ENCODE data around the gene TCEA3. TPM values are rescaled to one million over a fixed set of nuclear protein-coding genes. Genes with fewer than 3 reads are reported as not detected.

Gene TCEA3
- total RNA-seq, 1 donor from 2014 or later, result 4.8 TPM

Other genes with a start within 250 kb of the TCEA3 start
- gene HTR1D, start 207.2 kb downstream of the TCEA3 start, total RNA-seq, result not detected
- 160 TPM for gene HNRNPR, start 80.5 kb downstream of the TCEA3 start, total RNA-seq
- gene ZNF436, start 54.9 kb downstream of the TCEA3 start, total RNA-seq, result 95.8 TPM
- gene ASAP3, start 59.4 kb upstream of the TCEA3 start, total RNA-seq, result 10.0 TPM
- 0.78 TPM for gene E2F2, start 106.5 kb upstream of the TCEA3 start, total RNA-seq
- gene ID3, start 134.8 kb upstream of the TCEA3 start, total RNA-seq, result 30.3 TPM

Data from occipital lobe (tissue), 1 donor.